ENCODE data around the gene PCMTD2.
"Not testable (repeated sequence)": the region's sequence is repeated elsewhere in the genome, so short reads cannot be mapped to it uniquely, and the experiment has no call there.

PCMTD2 gene

GRCh38 chr20:64231621-64232550, 23.7 kb upstream of the PCMTD2 start:
- Histone ChIP-seq H3K4me1 (ENCODE audit: control insufficient read depth, insufficient read depth, low read length) (no peaks in the 10 kb centered on the region), H3K27ac (ENCODE audit: insufficient read depth, low read depth, low read length, poor library complexity, severe bottlenecking) (no peak overlapping the region), H3K9me3 (ENCODE audit: control insufficient read depth, low read length) (peaks cover 2% of the 10 kb centered on the region), H3K36me3 (ENCODE audit: control insufficient read depth, insufficient read depth, low read length) (no peaks in the 10 kb centered on the region), H3K27me3 (ENCODE audit: control insufficient read depth, insufficient read depth, low read length, poor library complexity, severe bottlenecking) (no peaks in the 10 kb centered on the region), H3K4me3 (ENCODE audit: insufficient read depth, low read depth, low read length) (no peak overlapping the region)
- 92% methylated on average over 27 of the region's 27 CpGs for WGBS, 2 experiments

GRCh38 chr20:64232794-64233193, 22.8 kb upstream of the PCMTD2 start:
- Histone ChIP-seq H3K4me3 (ENCODE audit: insufficient read depth, low read depth, low read length) (no peak overlapping the region), H3K27ac (ENCODE audit: insufficient read depth, low read depth, low read length, poor library complexity, severe bottlenecking) (no peak overlapping the region), H3K36me3 (ENCODE audit: control insufficient read depth, insufficient read depth, low read length) (no peaks in the 10 kb centered on the region), H3K27me3 (ENCODE audit: control insufficient read depth, insufficient read depth, low read length, poor library complexity, severe bottlenecking) (no peaks in the 10 kb centered on the region), H3K4me1 (ENCODE audit: control insufficient read depth, insufficient read depth, low read length) (no peaks in the 10 kb centered on the region), H3K9me3 (ENCODE audit: control insufficient read depth, low read length) (peaks cover 2% of the 10 kb centered on the region)
- WGBS, 2 experiments: 92 to 95% methylated on average over 3 of the region's 3 CpGs

- 86 to 95% methylated on average over 5 of the region's 5 CpGs for WGBS, 2 experiments
- no peak overlapping the region for H3K4me3 ChIP-seq (ENCODE audit: insufficient read depth, low read depth, low read length)
- no peaks in the 10 kb centered on the region for H3K36me3 ChIP-seq (ENCODE audit: control insufficient read depth, insufficient read depth, low read length)
- no peaks in the 10 kb centered on the region for H3K4me1 ChIP-seq (ENCODE audit: control insufficient read depth, insufficient read depth, low read length)
- no peak overlapping the region for H3K27ac ChIP-seq (ENCODE audit: insufficient read depth, low read depth, low read length, poor library complexity, severe bottlenecking)
- H3K9me3 ChIP-seq (ENCODE audit: control insufficient read depth, low read length): peaks cover 2% of the 10 kb centered on the region
- H3K27me3 ChIP-seq (ENCODE audit: control insufficient read depth, insufficient read depth, low read length, poor library complexity, severe bottlenecking): no peaks in the 10 kb centered on the region
These were observed 21.8 kb upstream of the PCMTD2 start for GRCh38 chr20:64233725-64234124.

- Histone ChIP-seq H3K27me3 (ENCODE audit: control insufficient read depth, insufficient read depth, low read length, poor library complexity, severe bottlenecking) (no peaks in the 10 kb centered on the region), H3K4me3 (ENCODE audit: insufficient read depth, low read depth, low read length) (no peak overlapping the region), H3K4me1 (ENCODE audit: control insufficient read depth, insufficient read depth, low read length) (no peaks in the 10 kb centered on the region), H3K27ac (ENCODE audit: insufficient read depth, low read depth, low read length, poor library complexity, severe bottlenecking) (no peak overlapping the region), H3K36me3 (ENCODE audit: control insufficient read depth, insufficient read depth, low read length) (no peaks in the 10 kb centered on the region), H3K9me3 (ENCODE audit: control insufficient read depth, low read length) (peaks cover 2% of the 10 kb centered on the region)
- 92 to 96% methylated on average over 11 of the region's 11 CpGs for WGBS, 2 experiments
These were observed 21.2 kb upstream of the PCMTD2 start for GRCh38 chr20:64234291-64234791.

- H3K4me3 ChIP-seq (ENCODE audit: insufficient read depth, low read depth, low read length); H3K27me3 ChIP-seq (ENCODE audit: control insufficient read depth, insufficient read depth, low read length, poor library complexity, severe bottlenecking); H3K9me3 ChIP-seq (ENCODE audit: control insufficient read depth, low read length); H3K36me3 ChIP-seq (ENCODE audit: control insufficient read depth, insufficient read depth, low read length); H3K27ac ChIP-seq (ENCODE audit: insufficient read depth, low read depth, low read length, poor library complexity, severe bottlenecking); H3K4me1 ChIP-seq (ENCODE audit: control insufficient read depth, insufficient read depth, low read length): not testable (repeated sequence)
- 93 to 97% methylated on average over 16 to 17 of the region's 17 CpGs for whole genome bisulfite sequencing, 2 experiments
These were observed 20.5 kb upstream of the PCMTD2 start for GRCh38 chr20:64234921-64235565.

GRCh38 chr20:64236137-64237088, 19.1 kb upstream of the PCMTD2 start:
- Histone ChIP-seq H3K36me3 (ENCODE audit: control insufficient read depth, insufficient read depth, low read length) (no peaks in the 10 kb centered on the region), H3K27me3 (ENCODE audit: control insufficient read depth, insufficient read depth, low read length, poor library complexity, severe bottlenecking) (no peaks in the 10 kb centered on the region)

GRCh38 chr20:64237316-64237715, 18.2 kb upstream of the PCMTD2 start:
- Histone ChIP-seq H3K9me3 (ENCODE audit: control insufficient read depth, low read length) (peaks cover 2% of the 10 kb centered on the region), H3K4me1 (ENCODE audit: control insufficient read depth, insufficient read depth, low read length) (no peaks in the 10 kb centered on the region), H3K27me3 (ENCODE audit: control insufficient read depth, insufficient read depth, low read length, poor library complexity, severe bottlenecking) (no peaks in the 10 kb centered on the region), H3K36me3 (ENCODE audit: control insufficient read depth, insufficient read depth, low read length) (no peaks in the 10 kb centered on the region), H3K4me3 (ENCODE audit: insufficient read depth, low read depth, low read length) (no peak overlapping the region), H3K27ac (ENCODE audit: insufficient read depth, low read depth, low read length, poor library complexity, severe bottlenecking) (no peak overlapping the region)
- 93 to 95% methylated on average over 17 of the region's 17 CpGs for WGBS, 2 experiments

More at GRCh38 chr20:64236137-64237088, 19.1 kb upstream of the PCMTD2 start:
- Histone ChIP-seq H3K9me3 (ENCODE audit: control insufficient read depth, low read length) (peaks cover 2% of the 10 kb centered on the region), H3K4me3 (ENCODE audit: insufficient read depth, low read depth, low read length) (no peak overlapping the region), H3K27ac (ENCODE audit: insufficient read depth, low read depth, low read length, poor library complexity, severe bottlenecking) (no peak overlapping the region), H3K4me1 (ENCODE audit: control insufficient read depth, insufficient read depth, low read length) (no peaks in the 10 kb centered on the region)
- WGBS, 2 experiments: 96% methylated on average over 23 to 27 of the region's 27 CpGs

GRCh38 chr20:64238115-64238825, 17.3 kb upstream of the PCMTD2 start:
- no peak overlapping the region for H3K27ac ChIP-seq (ENCODE audit: insufficient read depth, low read depth, low read length, poor library complexity, severe bottlenecking)
- no peak overlapping the region for H3K4me3 ChIP-seq (ENCODE audit: insufficient read depth, low read depth, low read length)
- H3K9me3 ChIP-seq (ENCODE audit: control insufficient read depth, low read length): peaks cover 2% of the 10 kb centered on the region
- H3K27me3 ChIP-seq (ENCODE audit: control insufficient read depth, insufficient read depth, low read length, poor library complexity, severe bottlenecking): no peaks in the 10 kb centered on the region
- 89 to 92% methylated on average over 11 of the region's 11 CpGs for WGBS, 2 experiments
- H3K36me3 ChIP-seq (ENCODE audit: control insufficient read depth, insufficient read depth, low read length): no peaks in the 10 kb centered on the region
- H3K4me1 ChIP-seq (ENCODE audit: control insufficient read depth, insufficient read depth, low read length): no peaks in the 10 kb centered on the region

GRCh38 chr20:64238851-64239387, 16.6 kb upstream of the PCMTD2 start:
- Histone ChIP-seq H3K9me3 (ENCODE audit: control insufficient read depth, low read length) (no peaks in the 10 kb centered on the region), H3K4me1 (ENCODE audit: control insufficient read depth, insufficient read depth, low read length) (no peaks in the 10 kb centered on the region), H3K36me3 (ENCODE audit: control insufficient read depth, insufficient read depth, low read length) (no peaks in the 10 kb centered on the region), H3K27me3 (ENCODE audit: control insufficient read depth, insufficient read depth, low read length, poor library complexity, severe bottlenecking) (no peaks in the 10 kb centered on the region), H3K27ac (ENCODE audit: insufficient read depth, low read depth, low read length, poor library complexity, severe bottlenecking) (no peak overlapping the region), H3K4me3 (ENCODE audit: insufficient read depth, low read depth, low read length) (no peak overlapping the region)
- WGBS, 2 experiments: 83 to 85% methylated on average over 7 of the region's 7 CpGs

Measured in ectodermal cell (in vitro differentiated cells).